Measurements from ENCODE around the gene MMP25. TPM values are rescaled to one million over a fixed set of nuclear protein-coding genes. Genes with fewer than 3 reads are reported as not detected.

Gene MMP25
- total and polyA plus RNA-seq, 3 experiments from 2014 or later, result 0.90 to 1.9 (median 1.5) TPM

- H3K9me3 ChIP-seq (ENCODE audit: low read length), result no peaks in the 10 kb centered on the region
- H3K4me3 ChIP-seq (ENCODE audit: low read length), result peak overlapping the region; percentile 32
- Mint-ChIP-seq H3K9me3 (no peaks in the 10 kb centered on the region), H3K36me3 (no peaks in the 10 kb centered on the region), H3K27ac (peak overlapping the region; percentile 27 to 94 (median 90)), H3K27me3 (no peaks in the 10 kb centered on the region), H3K4me1 (peaks cover 39 to 57% (median 41%) of the 10 kb centered on the region in 3 donors), H3K4me3 (peak overlapping the region; percentile 71 to 87 (median 84))
- H3K27me3 ChIP-seq (ENCODE audit: insufficient read depth, low read length, poor library complexity, severe bottlenecking), result no peaks in the 10 kb centered on the region
- peak; percentile 78 to 91 (median 87) for DNase-seq
- ChIA-PET CTCF (interaction anchor here (0.8 to 20.2 kb wide), 6 partner anchors 20 to 69 kb away, joined by 3 to 278 read pairs (median 27); partner anchors contain the start of gene ZNF213), POLR2A (interaction anchor here (0.6 to 1.3 kb wide), 2 partner anchors 49 to 51 kb away, joined by 3 read pairs; no protein-coding TSS in a partner anchor)
- peaks cover 37% of the 10 kb centered on the region for H3K4me1 ChIP-seq (ENCODE audit: insufficient read depth, low read length)
- no peak overlapping the region for H3K27ac ChIP-seq (ENCODE audit: low read depth, low read length)
- H3K36me3 ChIP-seq (ENCODE audit: insufficient read depth, low read length), result no peaks in the 10 kb centered on the region
Observed at GRCh38 chr16:3099732-3100499, 53.6 kb downstream of the MMP25 start.

- peak overlapping the region; percentile 31 for H3K27ac ChIP-seq (ENCODE audit: low read depth, low read length)
Observed at GRCh38 chr16:3101018-3101840, 54.9 kb downstream of the MMP25 start.

GRCh38 chr16:3101841-3102470 lies 55.6 kb downstream of the MMP25 start:
- Histone ChIP-seq H3K27ac (ENCODE audit: low read depth, low read length) (no peak overlapping the region), H3K4me3 (ENCODE audit: low read length) (no peak overlapping the region), H3K4me1 (ENCODE audit: insufficient read depth, low read length) (peaks cover 33% of the 10 kb centered on the region), H3K9me3 (ENCODE audit: low read length) (no peaks in the 10 kb centered on the region), H3K27me3 (ENCODE audit: insufficient read depth, low read length, poor library complexity, severe bottlenecking) (no peaks in the 10 kb centered on the region), H3K36me3 (ENCODE audit: insufficient read depth, low read length) (no peaks in the 10 kb centered on the region)
- no peaks in the 10 kb centered on the region for H3K9me3 Mint-ChIP-seq
- no peak for DNase-seq
- no peaks in the 10 kb centered on the region for H3K36me3 Mint-ChIP-seq
- peak overlapping the region in 7 of 8 donors; percentile 41 to 94 (median 82) for H3K27ac Mint-ChIP-seq
- CTCF ChIA-PET, result interaction anchor here (1.3 to 20.2 kb wide), 8 partner anchors 24 to 48 kb away, joined by 3 to 278 read pairs (median 5); partner anchors contain the start of gene ZNF213
- H3K27me3 Mint-ChIP-seq, result no peaks in the 10 kb centered on the region
- peak overlapping the region in 6 of 7 donors; percentile 76 to 93 (median 84) for H3K4me3 Mint-ChIP-seq
- POLR2A ChIA-PET, result interaction anchor here (1.3 to 1.4 kb wide), 2 partner anchors 27 to 30 kb away, joined by 4 to 10 read pairs; no protein-coding TSS in a partner anchor
- peaks cover 37 to 57% (median 38%) of the 10 kb centered on the region in 3 donors for H3K4me1 Mint-ChIP-seq

More at GRCh38 chr16:3101018-3101840, 54.9 kb downstream of the MMP25 start:
- no peaks in the 10 kb centered on the region for H3K9me3 Mint-ChIP-seq
- peak in 3 of 5 donors; percentile 23 to 58 (median 48) for DNase-seq
- H3K4me3 Mint-ChIP-seq, result peak overlapping the region; percentile 67 to 93 (median 83)
- peaks cover 37 to 57% (median 38%) of the 10 kb centered on the region in 3 donors for H3K4me1 Mint-ChIP-seq
- CTCF ChIA-PET, result interaction anchor here (0.7 to 20.2 kb wide), 11 partner anchors 12 to 62 kb away, joined by 3 to 278 read pairs (median 5); partner anchors contain the start of genes ZNF205 and ZNF213
- POLR2A ChIA-PET, result interaction anchor here (1.3 to 1.4 kb wide), 2 partner anchors 26 to 49 kb away, joined by 3 to 10 read pairs; no protein-coding TSS in a partner anchor
- no peaks in the 10 kb centered on the region for H3K27me3 Mint-ChIP-seq
- H3K9me3 ChIP-seq (ENCODE audit: low read length), result no peaks in the 10 kb centered on the region
- H3K36me3 ChIP-seq (ENCODE audit: insufficient read depth, low read length), result no peaks in the 10 kb centered on the region
- H3K4me1 ChIP-seq (ENCODE audit: insufficient read depth, low read length), result peaks cover 32% of the 10 kb centered on the region
- peak overlapping the region; percentile 47 for H3K4me3 ChIP-seq (ENCODE audit: low read length)
- H3K27me3 ChIP-seq (ENCODE audit: insufficient read depth, low read length, poor library complexity, severe bottlenecking), result no peaks in the 10 kb centered on the region
- H3K27ac Mint-ChIP-seq, result peak overlapping the region; percentile 39 to 90 (median 84)
- no peaks in the 10 kb centered on the region for H3K36me3 Mint-ChIP-seq

- DNase-seq, result peak; percentile 83 to 95 (median 88)
- H3K4me1 Mint-ChIP-seq, result peaks cover 23 to 29% (median 24%) of the 10 kb centered on the region in 3 donors
- H3K36me3 Mint-ChIP-seq, result no peaks in the 10 kb centered on the region
- Histone ChIP-seq H3K4me3 (ENCODE audit: low read length) (peak overlapping the region; percentile 75), H3K9me3 (ENCODE audit: low read length) (no peaks in the 10 kb centered on the region), H3K36me3 (ENCODE audit: insufficient read depth, low read length) (no peaks in the 10 kb centered on the region), H3K4me1 (ENCODE audit: insufficient read depth, low read length) (peaks cover 21% of the 10 kb centered on the region), H3K27ac (ENCODE audit: low read depth, low read length) (peak overlapping the region; percentile 72), H3K27me3 (ENCODE audit: insufficient read depth, low read length, poor library complexity, severe bottlenecking) (no peaks in the 10 kb centered on the region)
- H3K9me3 Mint-ChIP-seq, result no peaks in the 10 kb centered on the region
- ChIA-PET POLR2A (interaction anchor here (0.5 to 1.9 kb wide), 7 partner anchors 10 to 100 kb away, joined by 3 to 10 read pairs (median 4); partner anchors contain the start of gene ZNF213), CTCF (interaction anchor here (0.9 to 20.2 kb wide), 5 partner anchors 10 to 48 kb away, joined by 3 to 278 read pairs (median 4); partner anchors contain the start of gene ZNF213)
- H3K27me3 Mint-ChIP-seq, result no peaks in the 10 kb centered on the region
- H3K27ac Mint-ChIP-seq, result peak overlapping the region; percentile 73 to 95 (median 91)
- peak overlapping the region; percentile 86 to 93 (median 88) for H3K4me3 Mint-ChIP-seq
Observed at GRCh38 chr16:3106205-3106928, 60.0 kb downstream of the MMP25 start.

Other genes with a start within 250 kb of the MMP25 start
- not detected for gene PRSS41, start 248.1 kb upstream of the MMP25 start, total RNA-seq
- not detected for gene PRSS41, start 248.1 kb upstream of the MMP25 start, polyA plus RNA-seq
- gene PRSS21, start 229.3 kb upstream of the MMP25 start, total RNA-seq, result 1 to 10 TPM; 8.8 to 9.2 TPM
- gene PRSS21, start 229.3 kb upstream of the MMP25 start, polyA plus RNA-seq, result 13.6 TPM
- gene ZG16B, start 216.3 kb upstream of the MMP25 start, total RNA-seq, result under 1 TPM; 0.29 to 0.74 TPM
- gene ZG16B, start 216.3 kb upstream of the MMP25 start, polyA plus RNA-seq, result not detected
- gene PRSS22, start 188.4 kb upstream of the MMP25 start, total RNA-seq, result not detected
- not detected for gene PRSS22, start 188.4 kb upstream of the MMP25 start, polyA plus RNA-seq
- 10 to 100 TPM; 24.7 to 27.2 TPM for gene FLYWCH2, start 163.3 kb upstream of the MMP25 start, total RNA-seq
- 24.0 TPM for gene FLYWCH2, start 163.3 kb upstream of the MMP25 start, polyA plus RNA-seq
- gene FLYWCH1, start 134.6 kb upstream of the MMP25 start, total RNA-seq, result 10 to 100 TPM; 37.2 to 39.8 TPM
- 20.9 TPM for gene FLYWCH1, start 134.6 kb upstream of the MMP25 start, polyA plus RNA-seq
- not detected for gene KREMEN2, start 82.3 kb upstream of the MMP25 start, total RNA-seq
- not detected for gene KREMEN2, start 82.3 kb upstream of the MMP25 start, polyA plus RNA-seq
- 10 to 100 TPM; 38.7 to 39.0 TPM for gene PAQR4, start 77.2 kb upstream of the MMP25 start, total RNA-seq
- 1.5 TPM for gene PAQR4, start 77.2 kb upstream of the MMP25 start, polyA plus RNA-seq
- 100 to 1,000 TPM; 103 to 112 TPM for gene PKMYT1, start 66.1 kb upstream of the MMP25 start, total RNA-seq
- gene PKMYT1, start 66.1 kb upstream of the MMP25 start, polyA plus RNA-seq, result 0.18 TPM
- not detected for gene CLDN9, start 33.6 kb upstream of the MMP25 start, total RNA-seq
- gene CLDN9, start 33.6 kb upstream of the MMP25 start, polyA plus RNA-seq, result not detected
- not detected for gene CLDN6, start 28.4 kb upstream of the MMP25 start, total RNA-seq
- gene CLDN6, start 28.4 kb upstream of the MMP25 start, polyA plus RNA-seq, result not detected
- gene TNFRSF12A, start 26.2 kb upstream of the MMP25 start, total RNA-seq, result 1 to 10 TPM; 3.7 to 4.5 TPM
- 2.1 TPM for gene TNFRSF12A, start 26.2 kb upstream of the MMP25 start, polyA plus RNA-seq
- gene HCFC1R1, start 22.6 kb upstream of the MMP25 start, total RNA-seq, result 10 to 100 TPM; 25.6 to 26.3 TPM
- 23.7 TPM for gene HCFC1R1, start 22.6 kb upstream of the MMP25 start, polyA plus RNA-seq
- 10 to 100 TPM; 56.8 to 59.4 TPM for gene THOC6, start 22.5 kb upstream of the MMP25 start, total RNA-seq
- 46.2 TPM for gene THOC6, start 22.5 kb upstream of the MMP25 start, polyA plus RNA-seq
- not detected for gene BICDL2, start 9.6 kb upstream of the MMP25 start, total RNA-seq
- not detected for gene BICDL2, start 9.6 kb upstream of the MMP25 start, polyA plus RNA-seq
- 100 to 1,000 TPM; 975 to 992 TPM for gene IL32, start 19.1 kb downstream of the MMP25 start, total RNA-seq
- gene IL32, start 19.1 kb downstream of the MMP25 start, polyA plus RNA-seq, result 3,843 TPM
- under 1 TPM in 1 of 2 experiments, not detected in 1; 0.15 TPM for gene ZSCAN10, start 52.7 kb downstream of the MMP25 start, total RNA-seq
- gene ZSCAN10, start 52.7 kb downstream of the MMP25 start, polyA plus RNA-seq, result not detected
- gene ZNF205, start 66.0 kb downstream of the MMP25 start, total RNA-seq, result under 1 TPM in 1 of 2 experiments, not detected in 1; 0.11 TPM
- gene ZNF205, start 66.0 kb downstream of the MMP25 start, polyA plus RNA-seq, result not detected
- gene ZNF213, start 88.5 kb downstream of the MMP25 start, total RNA-seq, result 10 to 100 TPM; 10.4 to 10.5 TPM
- gene ZNF213, start 88.5 kb downstream of the MMP25 start, polyA plus RNA-seq, result 3.8 TPM
- not detected for gene OR1F1, start 141.6 kb downstream of the MMP25 start, total RNA-seq
- not detected for gene OR1F1, start 141.6 kb downstream of the MMP25 start, polyA plus RNA-seq
- 10 to 100 TPM; 13.0 to 14.6 TPM for gene ZNF200, start 188.6 kb downstream of the MMP25 start, total RNA-seq
- gene ZNF200, start 188.6 kb downstream of the MMP25 start, polyA plus RNA-seq, result 11.2 TPM
- under 1 TPM in 1 of 2 experiments, not detected in 1; 0.18 TPM for gene MEFV, start 210.1 kb downstream of the MMP25 start, total RNA-seq
- not detected for gene MEFV, start 210.1 kb downstream of the MMP25 start, polyA plus RNA-seq
- gene ZNF263, start 236.9 kb downstream of the MMP25 start, total RNA-seq, result 10 to 100 TPM; 29.2 to 35.1 TPM
- gene ZNF263, start 236.9 kb downstream of the MMP25 start, polyA plus RNA-seq, result 47.7 TPM